Left hindlimb (tissue), 1 donor: ENCODE results near the gene MYRF.

Experiments
- DNase-seq: peaks from one replicate; pipeline ENCODE4 v3.0.0-alpha.2; 2018

The MYRF gene

GRCh38 chr11:61719978-61720377 lies 32.5 kb upstream of the MYRF start:
- DNase-seq: no peak

GRCh38 chr11:61720597-61720996 lies 31.8 kb upstream of the MYRF start:
- DNase-seq: no peak

GRCh38 chr11:61724437-61724836 lies 28.0 kb upstream of the MYRF start:
- DNase-seq: no peak

- no peak for DNase-seq
Measured at GRCh38 chr11:61725781-61726231, 26.6 kb upstream of the MYRF start.

DNA sequence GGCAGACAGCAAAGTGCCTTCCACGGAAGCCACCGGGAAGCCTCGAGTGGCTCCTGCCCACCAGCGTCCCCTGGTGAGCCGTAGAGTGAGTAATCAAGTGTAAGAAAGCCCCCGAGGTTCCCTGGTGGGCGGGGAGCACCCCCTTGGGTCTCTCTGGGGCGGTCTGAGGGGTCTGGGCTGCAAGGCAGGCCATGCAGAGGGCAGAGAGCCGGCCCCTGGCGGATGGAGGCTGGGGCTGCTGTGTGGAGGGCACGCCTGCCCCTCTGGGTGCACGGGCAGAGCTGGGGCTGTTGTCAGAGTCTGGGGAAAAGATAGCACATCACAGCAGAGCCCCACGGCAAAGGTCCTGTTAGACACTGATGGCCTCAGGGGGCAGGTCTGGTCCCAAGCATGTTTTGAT lies 25.7 kb upstream of the MYRF start:
- DNase-seq: no peak

DNA sequence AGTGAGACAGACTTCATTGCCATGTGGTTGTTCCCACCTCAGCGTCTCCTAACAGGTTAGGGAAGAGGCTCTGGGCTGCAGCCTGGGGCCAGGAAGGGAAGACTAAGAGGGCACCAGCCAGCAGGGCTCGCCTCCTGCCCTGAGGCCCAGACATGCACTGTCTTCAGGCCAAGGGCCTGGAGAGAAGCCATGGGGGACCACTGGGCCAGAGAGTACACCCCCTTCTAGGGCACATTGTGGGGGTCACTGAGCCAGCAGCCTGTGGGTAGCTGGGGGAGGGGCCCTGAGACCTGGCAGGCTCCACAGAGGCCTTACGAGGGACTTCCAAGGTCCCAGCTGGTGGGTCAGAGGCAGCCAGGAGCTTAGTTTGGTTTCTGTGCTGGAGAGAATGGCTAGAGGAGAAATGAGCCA lies 25.0 kb upstream of the MYRF start:
- no peak for DNase-seq

- DNase-seq: no peak
Measured at GRCh38 chr11:61728066-61728939, 24.1 kb upstream of the MYRF start.

DNA sequence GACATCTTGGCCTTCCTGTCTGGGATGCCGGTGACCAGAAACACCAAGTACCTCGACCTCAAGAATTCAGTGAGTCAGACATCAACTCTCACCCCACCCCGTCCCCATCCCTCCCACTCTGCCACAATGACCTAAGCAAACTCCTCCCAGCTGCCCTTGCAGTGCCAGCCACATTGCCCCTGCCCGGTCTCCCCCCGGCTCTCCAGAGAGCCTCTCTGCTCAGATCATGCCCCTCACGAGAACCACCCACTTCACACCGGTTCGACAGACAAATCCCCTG lies 23.6 kb upstream of the MYRF start:
- DNase-seq: no peak

GRCh38 chr11:61730240-61730994 lies 22.0 kb upstream of the MYRF start:
- no peak for DNase-seq

GRCh38 chr11:61731211-61731951 lies 21.1 kb upstream of the MYRF start:
- DNase-seq: no peak

GRCh38 chr11:61731952-61732675 lies 20.3 kb upstream of the MYRF start:
- no peak for DNase-seq

DNA sequence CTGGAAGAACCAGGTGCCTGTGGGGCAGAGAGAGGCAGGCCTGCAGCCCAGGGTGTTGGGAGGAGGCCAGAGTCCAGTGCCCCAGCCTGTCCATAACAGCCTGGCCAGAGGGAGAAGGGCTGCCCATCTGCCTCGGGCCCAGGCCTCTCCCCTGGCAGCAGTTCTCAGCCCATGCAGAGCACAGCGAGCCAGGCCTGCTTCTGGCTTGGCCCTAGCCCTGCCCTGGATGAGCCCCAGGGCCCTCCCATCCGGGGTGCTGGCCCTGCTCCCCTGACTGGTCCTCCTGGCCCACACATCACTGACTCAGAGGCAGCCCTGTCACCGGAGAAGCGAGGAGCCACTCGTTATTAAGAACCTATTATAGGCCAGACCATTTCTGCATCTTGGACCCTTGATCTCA lies 19.7 kb upstream of the MYRF start:
- DNase-seq: no peak

DNA sequence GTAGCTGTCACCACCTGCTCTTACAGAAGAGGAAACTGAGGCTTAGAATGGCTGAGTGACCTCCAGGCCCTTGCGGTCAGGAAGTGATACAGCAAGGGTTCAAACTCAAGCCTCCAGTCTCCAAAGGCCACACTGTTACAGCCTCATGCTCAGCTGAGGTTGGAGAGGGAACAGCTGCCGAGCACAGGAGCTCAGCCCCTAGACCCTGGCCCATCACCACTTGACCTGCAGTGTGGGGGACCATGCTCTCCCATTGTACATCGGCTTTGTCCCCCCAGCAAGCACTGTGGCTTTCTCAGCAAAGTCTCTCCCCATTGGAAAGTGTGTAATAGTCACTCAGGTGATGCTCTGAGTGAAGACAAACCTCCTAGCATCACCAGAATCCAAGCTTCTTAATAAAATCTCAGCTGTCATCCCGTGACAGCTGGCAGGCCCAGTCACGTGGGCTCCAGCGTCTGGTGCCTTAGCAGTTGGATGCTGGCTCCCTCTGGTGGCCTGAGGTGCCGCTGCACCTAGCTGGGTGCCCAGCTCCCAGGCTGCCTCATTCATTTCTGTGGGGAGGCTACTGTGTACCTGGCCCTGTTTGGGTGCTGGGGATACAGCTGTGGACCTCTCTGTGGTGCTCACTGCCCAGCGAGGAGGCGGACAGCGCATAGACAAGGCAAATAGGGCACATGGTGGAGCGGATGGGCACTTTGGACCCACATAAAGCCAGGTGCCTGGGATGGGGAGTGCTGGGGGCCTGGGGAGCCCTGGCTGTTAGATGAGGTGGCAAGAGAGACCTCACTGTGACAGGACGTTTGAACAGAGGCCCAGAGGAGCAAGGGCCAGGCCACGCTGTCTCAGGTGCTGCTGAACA lies 19.1 kb upstream of the MYRF start:
- DNase-seq: peak; percentile 82

- no peak for DNase-seq
Measured at GRCh38 chr11:61734767-61735166, 17.7 kb upstream of the MYRF start.

DNA sequence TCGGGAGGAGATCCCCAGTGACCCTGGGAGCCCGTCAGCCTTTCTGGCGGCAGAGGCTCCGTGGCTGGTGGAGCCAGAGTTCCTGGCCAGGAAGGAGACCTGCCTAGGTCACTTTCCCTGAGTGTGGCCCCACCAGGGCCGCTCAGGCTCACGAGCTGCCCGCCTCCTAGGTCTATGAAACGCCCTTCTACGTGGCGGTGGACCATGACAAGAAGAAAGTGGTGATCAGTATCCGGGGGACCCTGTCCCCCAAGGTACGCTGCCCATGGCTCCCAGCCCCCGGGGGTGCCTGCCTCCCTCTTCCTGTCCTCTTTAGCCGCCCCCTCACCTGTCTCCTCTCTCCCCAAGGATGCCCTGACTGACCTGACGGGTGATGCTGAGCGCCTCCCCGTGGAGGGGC lies 17.0 kb upstream of the MYRF start:
- no peak for DNase-seq

- no peak for DNase-seq
Measured at GRCh38 chr11:61736310-61736709, 16.1 kb upstream of the MYRF start.

- DNase-seq: no peak
Measured at GRCh38 chr11:61737131-61737530, 15.3 kb upstream of the MYRF start.

DNA sequence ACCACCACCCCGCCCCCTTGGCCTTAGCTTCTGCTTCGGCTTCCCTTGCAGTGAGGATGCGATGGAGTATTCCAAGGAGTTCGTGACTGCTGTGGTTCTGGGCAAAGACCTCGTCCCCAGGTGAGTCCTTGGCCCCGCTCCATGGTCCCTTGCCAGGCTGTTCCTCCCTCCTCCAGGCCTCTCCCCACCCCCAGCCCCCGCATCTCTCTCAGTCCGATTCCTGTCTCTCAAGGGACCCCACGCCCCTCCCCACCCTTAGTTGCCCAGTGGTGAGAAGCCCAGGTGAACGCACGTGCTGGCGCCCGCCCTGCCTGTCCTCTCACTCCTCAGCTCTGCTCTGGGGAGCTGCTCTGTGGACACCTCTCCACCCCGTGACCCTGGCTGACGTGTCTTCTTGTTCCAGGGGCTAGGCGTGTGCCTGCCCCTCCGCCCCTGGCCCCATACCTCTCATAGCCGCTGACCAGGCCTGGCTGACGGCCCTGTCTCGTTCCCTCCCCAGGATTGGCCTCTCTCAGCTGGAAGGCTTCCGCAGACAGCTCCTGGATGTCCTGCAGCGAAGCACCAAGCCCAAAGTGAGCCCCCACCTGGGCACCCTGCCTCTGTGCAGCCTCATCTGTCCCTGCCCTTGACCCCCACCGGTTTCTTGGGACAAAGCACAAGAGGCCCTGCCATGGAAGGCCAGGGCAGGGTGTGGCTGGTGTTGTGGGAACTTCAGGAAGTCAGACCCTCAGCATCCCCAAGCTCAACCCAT lies 14.6 kb upstream of the MYRF start:
- DNase-seq: no peak

DNA sequence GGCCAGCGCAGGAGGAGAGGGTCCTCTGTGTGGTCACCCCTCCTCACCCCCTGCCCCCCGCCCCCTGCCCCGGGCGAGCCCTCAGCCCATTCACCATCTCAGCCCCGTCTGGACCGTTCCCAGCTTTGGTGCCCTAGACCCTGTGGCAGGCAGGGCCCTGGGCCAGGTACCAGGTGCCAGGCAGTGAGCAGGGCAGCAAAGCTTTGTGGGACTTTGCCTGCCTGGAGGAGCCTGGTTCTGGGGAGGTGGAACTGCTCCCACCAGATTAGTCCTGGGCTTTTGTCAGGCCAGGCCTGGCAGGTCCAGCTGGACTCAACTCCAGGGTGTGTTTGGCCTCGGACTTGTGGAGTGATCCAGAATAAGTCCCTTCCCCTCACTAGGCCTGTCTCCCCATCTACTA lies 13.7 kb upstream of the MYRF start:
- DNase-seq: no peak

GRCh38 chr11:61739413-61739812 lies 13.0 kb upstream of the MYRF start:
- DNase-seq: no peak

DNA sequence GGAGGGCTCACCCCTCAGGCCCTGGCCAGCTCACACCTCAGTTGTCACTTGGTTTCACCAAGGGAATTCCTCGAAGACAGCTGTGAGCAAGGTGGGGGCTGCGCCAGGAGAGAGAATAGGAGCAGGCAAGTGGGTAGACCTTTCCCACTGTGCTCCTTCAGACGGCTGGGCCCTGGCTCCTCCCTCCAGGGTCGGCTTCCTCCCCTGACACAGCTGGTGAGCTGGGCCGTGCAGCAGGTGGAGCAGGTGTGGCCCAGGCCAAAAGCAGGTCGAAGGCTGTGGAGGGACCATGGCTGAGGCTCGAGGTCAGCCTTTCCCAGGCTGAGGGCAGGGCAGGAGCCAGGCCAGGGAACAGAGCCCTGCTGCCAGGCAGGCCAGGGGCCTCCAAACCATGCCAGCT lies 12.5 kb upstream of the MYRF start:
- no peak for DNase-seq
